ENCODE data around the gene LCOR. TPM values are rescaled to one million over a fixed set of nuclear protein-coding genes. Genes with fewer than 3 reads are reported as not detected.

LCOR gene
- polyA plus RNA-seq, 6 donors from 2014 or later: 26.7 to 68.2 (median 47.2) TPM

- DNase-seq: peak; percentile 25
- Mint-ChIP-seq H3K4me1 (peaks cover 27 to 46% (median 34%) of the 10 kb centered on the region in 3 donors), H3K9me3 (no peaks in the 10 kb centered on the region), H3K27ac (peak overlapping the region in 5 of 6 donors; percentile 24 to 92 (median 77)), H3K36me3 (peaks cover 0 to 3% of the 10 kb centered on the region in 2 donors), H3K4me3 (peak overlapping the region in 6 of 8 donors; percentile 13 to 79 (median 42)), H3K27me3 (no peaks in the 10 kb centered on the region)
- ATAC-seq (ENCODE audit: low read depth in 2 of 2): peak; percentile 79 to 85
Measured at GRCh38 chr10:96973809-96974747, 142.0 kb downstream of the LCOR start.

GRCh38 chr10:96975136-96975535, 143.0 kb downstream of the LCOR start:
- ATAC-seq (ENCODE audit: low read depth in 2 of 2) (no peak), DNase-seq (no peak)
- no peaks in the 10 kb centered on the region for H3K36me3 Mint-ChIP-seq
- H3K4me3 Mint-ChIP-seq: peak overlapping the region in 4 of 8 donors; percentile 15 to 47 (median 34)
- peak overlapping the region in 4 of 6 donors; percentile 58 to 91 (median 67) for H3K27ac Mint-ChIP-seq
- H3K9me3 Mint-ChIP-seq: no peaks in the 10 kb centered on the region
- no peaks in the 10 kb centered on the region for H3K27me3 Mint-ChIP-seq
- peaks cover 27 to 40% (median 34%) of the 10 kb centered on the region in 3 donors for H3K4me1 Mint-ChIP-seq

- H3K36me3 Mint-ChIP-seq: peaks cover 13 to 22% of the 10 kb centered on the region in 2 donors
- H3K4me3 Mint-ChIP-seq: no peak overlapping the region
Measured at GRCh38 chr10:96978621-96979154, 146.6 kb downstream of the LCOR start.

GRCh38 chr10:96982149-96982930, 150.2 kb downstream of the LCOR start:
- H3K9me3 Mint-ChIP-seq: no peaks in the 10 kb centered on the region

More at GRCh38 chr10:96978621-96979154, 146.6 kb downstream of the LCOR start:
- Mint-ChIP-seq H3K27ac (peak overlapping the region in 2 of 6 donors; percentile 26 to 75), H3K4me1 (peaks cover 17 to 33% (median 23%) of the 10 kb centered on the region in 3 donors), H3K27me3 (no peaks in the 10 kb centered on the region), H3K9me3 (no peaks in the 10 kb centered on the region)
- DNase-seq: no peak
- no peak for ATAC-seq (ENCODE audit: low read depth in 2 of 2)

GRCh38 chr10:96984541-96985131, 152.5 kb downstream of the LCOR start:
- peak; percentile 12 for DNase-seq
- ATAC-seq (ENCODE audit: low read depth in 2 of 2): peak; percentile 77 to 78
- Mint-ChIP-seq H3K36me3 (peaks cover 13 to 22% of the 10 kb centered on the region in 2 donors), H3K4me1 (peaks cover 29 to 36% (median 31%) of the 10 kb centered on the region in 3 donors), H3K4me3 (peak overlapping the region; percentile 66 to 93 (median 87)), H3K27me3 (no peaks in the 10 kb centered on the region), H3K27ac (peak overlapping the region; percentile 1 to 87 (median 78)), H3K9me3 (no peaks in the 10 kb centered on the region)

More at GRCh38 chr10:96982149-96982930, 150.2 kb downstream of the LCOR start:
- peaks cover 29 to 38% (median 31%) of the 10 kb centered on the region in 3 donors for H3K4me1 Mint-ChIP-seq
- no peak for ATAC-seq (ENCODE audit: low read depth in 2 of 2)
- no peak for DNase-seq
- peak overlapping the region in 1 of 6 donors; percentile 4 for H3K27ac Mint-ChIP-seq
- peaks cover 13 to 22% of the 10 kb centered on the region in 2 donors for H3K36me3 Mint-ChIP-seq
- H3K4me3 Mint-ChIP-seq: no peak overlapping the region
- H3K27me3 Mint-ChIP-seq: no peaks in the 10 kb centered on the region

- peaks cover 31 to 38% (median 32%) of the 10 kb centered on the region in 3 donors for H3K4me1 Mint-ChIP-seq
- H3K27me3 Mint-ChIP-seq: no peaks in the 10 kb centered on the region
- peak overlapping the region in 1 of 8 donors; percentile 40 for H3K4me3 Mint-ChIP-seq
- H3K36me3 Mint-ChIP-seq: peaks cover 6 to 14% of the 10 kb centered on the region in 2 donors
- no peak for ATAC-seq (ENCODE audit: low read depth in 2 of 2)
- no peak for DNase-seq
- H3K27ac Mint-ChIP-seq: peak overlapping the region in 2 of 6 donors; percentile 12 to 84
- H3K9me3 Mint-ChIP-seq: no peaks in the 10 kb centered on the region
Measured at GRCh38 chr10:96986200-96986856, 154.2 kb downstream of the LCOR start.

- peaks cover 31 to 39% (median 32%) of the 10 kb centered on the region in 3 donors for H3K4me1 Mint-ChIP-seq
- H3K27me3 Mint-ChIP-seq: no peaks in the 10 kb centered on the region
- no peak for ATAC-seq (ENCODE audit: low read depth in 2 of 2)
- H3K36me3 Mint-ChIP-seq: peaks cover 0 to 5% of the 10 kb centered on the region in 2 donors
- no peak for DNase-seq
- H3K9me3 Mint-ChIP-seq: no peaks in the 10 kb centered on the region
- H3K4me3 Mint-ChIP-seq: peak overlapping the region in 1 of 8 donors; percentile 3
- H3K27ac Mint-ChIP-seq: peak overlapping the region in 1 of 6 donors; percentile 76
Measured at GRCh38 chr10:96987141-96987841, 155.2 kb downstream of the LCOR start.

- no peak overlapping the region for H3K4me3 Mint-ChIP-seq
- H3K36me3 Mint-ChIP-seq: no peaks in the 10 kb centered on the region
- H3K27ac Mint-ChIP-seq: no peak overlapping the region
- no peaks in the 10 kb centered on the region for H3K27me3 Mint-ChIP-seq
- H3K4me1 Mint-ChIP-seq: peaks cover 34 to 42% (median 34%) of the 10 kb centered on the region in 3 donors
- DNase-seq (no peak), ATAC-seq (ENCODE audit: low read depth in 2 of 2) (no peak)
- no peaks in the 10 kb centered on the region for H3K9me3 Mint-ChIP-seq
Measured at GRCh38 chr10:96987842-96988175, 155.7 kb downstream of the LCOR start.

GRCh38 chr10:96988426-96988825, 156.3 kb downstream of the LCOR start:
- Mint-ChIP-seq H3K36me3 (no peaks in the 10 kb centered on the region), H3K9me3 (no peaks in the 10 kb centered on the region), H3K4me3 (no peak overlapping the region), H3K27ac (no peak overlapping the region), H3K4me1 (peaks cover 34 to 42% (median 35%) of the 10 kb centered on the region in 3 donors), H3K27me3 (no peaks in the 10 kb centered on the region)
- no peak for ATAC-seq (ENCODE audit: low read depth in 2 of 2)
- DNase-seq: no peak

GRCh38 chr10:96991313-96991841, 159.3 kb downstream of the LCOR start:
- Mint-ChIP-seq H3K9me3 (no peaks in the 10 kb centered on the region), H3K4me3 (no peak overlapping the region), H3K27me3 (no peaks in the 10 kb centered on the region), H3K27ac (no peak overlapping the region), H3K4me1 (peaks cover 9 to 14% (median 9%) of the 10 kb centered on the region in 3 donors), H3K36me3 (no peaks in the 10 kb centered on the region)
- DNase-seq (no peak), ATAC-seq (ENCODE audit: low read depth in 2 of 2) (no peak)

GRCh38 chr10:96992721-96993120, 160.6 kb downstream of the LCOR start:
- Mint-ChIP-seq H3K4me3 (peak overlapping the region in 1 of 8 donors; percentile 35), H3K27ac (peak overlapping the region in 4 of 6 donors; percentile 12 to 70 (median 52)), H3K36me3 (no peaks in the 10 kb centered on the region), H3K9me3 (no peaks in the 10 kb centered on the region), H3K4me1 (peaks cover 6 to 10% (median 7%) of the 10 kb centered on the region in 3 donors), H3K27me3 (no peaks in the 10 kb centered on the region)
- DNase-seq (no peak), ATAC-seq (ENCODE audit: low read depth in 2 of 2) (no peak)

GRCh38 chr10:96995851-96996250, 163.8 kb downstream of the LCOR start:
- H3K4me1 Mint-ChIP-seq: peaks cover 4 to 8% (median 6%) of the 10 kb centered on the region in 3 donors
- DNase-seq (no peak), ATAC-seq (ENCODE audit: low read depth in 2 of 2) (no peak)
- no peak overlapping the region for H3K4me3 Mint-ChIP-seq
- H3K36me3 Mint-ChIP-seq: no peaks in the 10 kb centered on the region
- H3K9me3 Mint-ChIP-seq: no peaks in the 10 kb centered on the region
- no peak overlapping the region for H3K27ac Mint-ChIP-seq
- H3K27me3 Mint-ChIP-seq: no peaks in the 10 kb centered on the region

Measured in naive B cell (primary cell).